Pulmonary artery endothelial cell (primary cell): ENCODE measurements around the gene BSPH1. TPM values are rescaled to one million over a fixed set of nuclear protein-coding genes. Genes with fewer than 3 reads are reported as not detected.
"Not testable (repeated sequence)": the region's sequence is repeated elsewhere in the genome, so short reads cannot be mapped to it uniquely, and the experiment has no call there.

ENCODE experiments used
- DNase-seq: peaks from one replicate; pipeline ENCODE4 v3.0.0-alpha.2; 2011; ENCODE audit warnings: low read depth, low spot score
- total RNA-seq: library from RNA; depleted of rRNA; stranded (reverse); fragments of >200 nt; gene quantifications from 2 replicates; pipeline ENCODE4 v1.2.3, GENCODE V29; 2014

The BSPH1 gene
- total RNA-seq = not detected in 2 replicates

- DNase-seq = no peak
Observed at GRCh38 chr19:47992070-47992469, at the start of gene BSPH1. Gene BSPH1, minus strand, starts transcription at chr19:47992170. Its CDS starts 89 bp downstream, at chr19:47992081.

DNA sequence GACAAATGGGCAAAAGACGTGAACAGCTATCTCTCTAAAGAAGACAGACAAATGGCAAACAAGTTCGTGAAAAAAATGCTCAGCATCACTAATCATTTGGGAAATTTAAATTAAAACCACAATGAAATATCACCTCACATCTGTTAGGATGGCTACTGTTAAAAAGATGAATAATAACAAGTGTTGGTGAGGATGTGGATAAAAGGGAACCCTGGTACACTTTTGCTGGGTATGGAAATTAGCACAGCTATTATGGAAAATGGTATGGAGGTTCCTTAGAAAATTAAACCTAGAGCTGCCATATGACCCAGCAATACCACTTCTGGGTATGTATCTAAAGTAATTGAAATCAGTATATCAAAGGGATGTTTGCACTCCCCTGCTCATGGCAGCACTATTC is 44.8 kb upstream of the BSPH1 start:
- DNase-seq = no peak

DNA sequence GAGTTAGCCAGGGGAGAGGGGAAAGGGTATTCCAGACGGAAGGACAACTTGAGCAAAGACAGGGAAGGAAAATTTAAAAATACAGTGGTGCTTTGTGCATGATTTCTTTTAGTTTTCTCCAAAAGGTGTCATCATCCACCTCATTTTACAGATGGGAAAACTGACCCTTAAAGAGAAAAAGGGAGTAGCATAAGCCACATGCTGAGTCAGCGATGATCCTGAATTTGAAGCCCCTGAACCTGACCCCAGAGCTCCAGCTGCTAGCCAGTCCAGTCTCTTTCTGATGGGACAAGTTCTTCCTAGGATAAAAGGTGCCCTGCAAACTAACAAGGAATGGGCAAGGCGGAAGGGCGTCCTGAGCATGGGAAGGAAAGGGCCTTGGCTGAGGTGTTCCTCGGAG is 41.6 kb upstream of the BSPH1 start:
- DNase-seq = no peak

- DNase-seq = no peak
Observed at GRCh38 chr19:48030073-48030472, 38.1 kb upstream of the BSPH1 start.

- no peak for DNase-seq
Observed at GRCh38 chr19:48029431-48029830, 37.5 kb upstream of the BSPH1 start.

- no peak for DNase-seq
Observed at GRCh38 chr19:48025480-48025879, 33.5 kb upstream of the BSPH1 start.

DNA sequence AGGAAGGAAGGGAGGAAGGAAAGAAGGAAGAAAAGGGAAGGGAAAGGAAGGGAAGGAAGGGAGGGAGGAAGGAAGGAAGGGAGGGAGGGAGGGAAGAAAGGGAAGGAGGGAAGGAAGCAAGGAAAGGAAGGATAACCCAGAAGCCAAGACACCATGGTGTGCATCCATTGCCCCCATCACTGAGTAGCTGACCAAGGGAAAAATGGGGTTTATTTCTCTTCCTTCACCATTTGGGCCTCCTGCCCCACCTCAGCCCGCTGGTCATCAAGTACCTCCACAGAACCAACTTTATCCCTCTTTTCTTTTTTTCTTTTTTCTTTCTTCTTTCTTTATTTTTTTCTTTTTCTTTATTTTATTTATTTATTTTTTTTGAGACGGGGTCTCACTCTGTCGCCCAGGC is 31.5 kb upstream of the BSPH1 start:
- no peak for DNase-seq

DNA sequence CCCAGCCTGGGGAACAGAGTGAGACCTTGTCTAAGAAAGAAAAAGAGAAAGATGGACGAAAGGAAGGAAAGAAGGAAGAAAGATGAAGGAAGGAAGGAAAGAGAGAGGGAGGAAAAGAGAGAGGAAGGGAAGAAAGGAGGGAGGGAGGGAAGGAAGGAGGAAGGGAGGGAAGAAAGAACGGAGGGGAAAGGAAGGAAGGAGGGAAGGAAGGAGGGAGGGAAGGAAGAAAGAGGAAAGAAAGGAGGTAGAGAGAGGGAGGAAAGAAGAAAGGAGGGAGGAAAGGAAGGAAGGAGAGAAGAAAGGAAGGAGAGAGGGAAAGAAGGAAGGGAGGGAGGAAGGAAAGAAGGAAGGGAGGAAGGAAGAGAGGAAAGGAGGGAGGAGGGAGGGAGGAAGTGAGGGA is 31.0 kb upstream of the BSPH1 start:
- no peak for DNase-seq

GRCh38 chr19:48020686-48021085 is 28.7 kb upstream of the BSPH1 start:
- DNase-seq = no peak

DNA sequence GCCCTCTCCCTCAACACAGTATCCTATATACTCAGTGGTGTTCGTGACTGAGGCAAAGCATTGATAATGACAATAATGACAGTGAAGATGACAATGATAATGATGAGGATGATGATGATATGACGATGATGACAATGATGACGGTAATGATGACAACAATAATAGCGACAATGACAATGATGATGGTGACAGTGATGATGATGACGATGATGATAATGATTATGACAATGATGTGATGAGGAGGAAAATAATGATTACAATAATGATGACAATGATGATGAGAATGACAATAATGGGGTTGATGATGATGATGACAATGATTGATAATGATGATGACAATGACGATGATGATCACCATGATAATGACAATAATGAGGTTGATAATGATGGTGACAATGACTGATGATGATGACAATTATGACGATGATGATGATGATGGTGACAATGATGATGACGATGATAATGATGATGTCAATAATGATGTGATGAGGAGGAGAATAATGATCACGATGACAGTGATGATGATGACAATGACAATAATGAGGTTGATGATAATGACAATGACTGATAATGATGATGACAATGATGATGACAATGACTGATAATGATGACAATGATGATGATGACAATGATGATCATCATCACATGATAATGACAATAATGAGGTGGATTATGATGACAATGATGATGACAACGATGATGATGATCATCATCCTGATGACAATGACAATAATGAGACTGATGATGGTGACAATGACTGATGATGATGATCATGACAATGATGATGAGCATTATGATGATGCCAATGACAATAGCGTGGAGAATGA is 19.2 kb upstream of the BSPH1 start:
- no peak for DNase-seq

DNA sequence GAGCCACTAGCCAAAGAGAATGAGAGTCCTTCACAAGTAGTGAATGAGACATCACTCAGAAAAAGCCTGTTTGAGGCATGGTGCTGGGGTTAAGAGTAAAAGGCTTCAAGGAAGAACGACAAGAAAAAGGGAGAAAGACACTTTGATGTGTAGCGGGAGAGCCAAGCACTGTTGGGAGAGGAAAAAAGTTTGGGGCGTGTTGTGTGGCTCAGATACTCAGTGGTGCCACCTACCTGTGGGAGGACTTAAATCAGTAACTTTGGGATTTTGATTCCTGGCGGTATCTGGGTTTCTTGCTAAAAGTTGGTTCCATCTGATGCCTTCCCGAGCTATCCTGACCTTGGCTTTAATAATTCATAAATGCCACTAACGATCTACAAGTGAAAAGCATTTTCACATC is 14.8 kb upstream of the BSPH1 start:
- no peak for DNase-seq

- no peak for DNase-seq
Observed at GRCh38 chr19:48004236-48004635, 12.3 kb upstream of the BSPH1 start.

DNA sequence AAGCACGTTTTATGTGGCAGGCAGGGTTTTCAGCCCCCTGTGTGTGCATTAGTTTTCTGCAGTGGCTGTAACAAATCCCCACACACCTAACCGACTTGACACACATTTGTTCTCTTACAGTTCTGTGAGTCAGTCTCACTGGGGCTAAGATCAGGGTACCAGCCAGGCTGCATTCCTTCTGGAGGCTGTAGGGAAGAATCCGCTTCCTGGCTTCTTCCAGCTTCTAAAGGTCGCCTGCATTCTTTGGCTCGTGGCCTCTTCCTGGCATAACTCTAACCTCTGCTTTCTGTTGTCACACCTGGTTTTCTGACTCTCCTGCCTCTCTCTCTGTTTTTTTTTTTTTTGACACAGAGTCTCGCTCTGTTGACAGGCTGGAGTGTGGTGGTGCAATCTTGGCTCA is 8.9 kb upstream of the BSPH1 start:
- no peak for DNase-seq

DNA sequence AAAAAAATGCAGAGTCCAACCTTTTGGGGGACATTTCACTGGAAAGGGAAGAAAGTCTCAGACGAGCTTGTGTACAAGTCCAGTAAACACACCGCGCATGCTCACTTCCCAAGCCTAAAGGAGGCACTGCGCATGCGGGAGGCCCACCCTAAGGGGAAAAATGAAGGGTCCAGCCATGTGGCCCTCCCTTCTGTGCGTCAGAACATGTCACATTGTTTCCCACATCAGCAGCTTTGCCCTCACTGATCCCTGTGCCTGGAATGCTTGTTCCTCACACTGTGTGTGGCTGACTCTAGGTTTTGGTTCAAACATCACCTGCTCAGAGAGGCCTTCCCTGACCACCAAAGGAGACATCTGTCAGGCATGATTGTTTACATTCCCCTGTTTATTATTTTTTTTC is 6.8 kb upstream of the BSPH1 start:
- DNase-seq = no peak

GRCh38 chr19:47996230-47996727 is 4.3 kb upstream of the BSPH1 start:
- DNase-seq = no peak

DNA sequence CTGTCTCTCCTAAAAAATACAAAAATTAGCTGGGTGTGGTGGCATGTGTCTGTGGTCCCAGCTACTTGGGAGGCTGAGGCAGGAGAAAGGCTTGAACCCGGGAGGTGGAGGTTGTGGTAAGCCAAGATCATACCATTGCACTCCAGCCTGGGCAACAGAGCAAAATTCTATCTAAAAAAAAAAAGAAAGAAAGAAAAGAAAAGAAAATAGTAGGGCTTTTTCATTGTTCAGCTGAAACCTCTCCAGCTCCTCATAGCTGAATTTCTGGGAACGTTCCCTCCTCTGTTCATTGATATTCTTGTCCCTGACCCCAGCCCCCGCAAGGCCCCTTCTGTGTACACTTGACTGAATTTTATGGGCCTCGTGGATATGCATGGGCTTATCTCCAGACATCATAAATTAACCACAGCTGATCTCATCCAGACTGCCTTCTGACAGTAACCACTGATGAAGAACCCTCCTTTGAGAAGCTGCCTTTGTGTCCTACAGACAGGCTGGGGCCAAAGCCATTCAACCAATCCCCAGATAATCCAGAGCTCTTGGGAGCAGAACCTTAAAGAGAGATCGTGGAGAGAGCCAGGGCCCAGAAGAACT is 2.3 kb upstream of the BSPH1 start, which contains the start of gene ELSPBP1:
TSS of gene ELSPBP1 (plus strand) at position 424 of the 594 bp plus-strand sequence. CDS start 14,036 bp downstream, outside the sequence.
- DNase-seq = no peak

- DNase-seq = no peak
Observed at GRCh38 chr19:47991191-47991808, 670 bp downstream of the BSPH1 start.

DNA sequence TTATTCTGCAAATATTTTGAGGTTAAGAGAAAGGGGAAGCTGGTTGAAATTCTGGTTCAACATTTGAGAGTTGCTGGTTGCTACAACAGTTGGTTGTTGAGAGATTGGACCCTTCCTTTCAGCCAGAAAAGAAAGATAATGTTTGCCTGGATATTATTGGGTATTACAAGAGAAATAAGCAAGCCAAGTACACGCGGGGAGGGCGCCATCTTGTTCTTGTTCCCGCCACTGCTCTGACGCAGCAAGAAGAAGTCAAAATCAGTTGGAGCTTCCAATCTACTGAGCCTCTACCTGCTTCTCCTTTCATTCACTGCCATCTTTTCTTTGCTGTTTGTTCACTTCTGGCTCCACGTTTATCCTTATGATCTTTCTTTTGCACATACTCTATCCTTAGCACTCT is 18.4 kb downstream of the BSPH1 start:
- DNase-seq = no peak

- DNase-seq = not testable (repeated sequence)
Observed at GRCh38 chr19:47955936-47956335, 36.0 kb downstream of the BSPH1 start.

DNA sequence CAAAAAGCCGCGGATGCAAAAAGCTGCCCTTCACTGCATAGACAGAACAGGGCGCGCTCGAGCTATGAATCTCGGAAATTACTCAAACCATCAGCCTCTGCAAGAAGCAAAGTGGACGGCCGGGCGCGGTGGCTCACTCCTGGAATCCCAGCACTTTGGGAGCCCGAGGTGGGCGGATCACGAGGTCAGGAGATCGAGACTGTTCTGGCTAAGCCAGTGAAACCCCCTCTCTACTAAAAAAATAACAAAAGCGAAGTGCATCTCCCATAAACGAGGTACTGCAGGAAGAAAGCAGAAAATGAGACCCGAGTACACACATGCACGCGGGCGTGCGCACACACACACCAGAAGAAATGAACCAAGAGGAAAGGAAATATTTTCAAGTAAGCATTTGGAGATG is 39.8 kb downstream of the BSPH1 start:
- not testable (repeated sequence) for DNase-seq

GRCh38 chr19:47949852-47950521 is 42.0 kb downstream of the BSPH1 start:
- not testable (repeated sequence) for DNase-seq

GRCh38 chr19:47928581-47928980 is 63.4 kb downstream of the BSPH1 start:
- DNase-seq = not testable (repeated sequence)
